PFSK-1 (cell line): Measurements from ENCODE around the gene OAT.

Experiments
- POLR2AphosphoS5 ChIP-seq: IDR thresholded peaks from 2 replicates; pipeline ENCODE4 v1.6.1; 2012; ENCODE audit warnings: low read depth, mild to moderate bottlenecking, control low read depth, low read length, moderate library complexity
- TAF1 ChIP-seq: IDR thresholded peaks from 2 replicates; pipeline ENCODE4 v1.6.1; 2012; ENCODE audit warnings: low read length, control low read depth, borderline replicate concordance; ENCODE audit not compliant: insufficient read depth
- TF ChIP-seq, protein P1 (sequence below), 2 experiments: IDR thresholded peaks; 2 replicates each; pipeline versions ENCODE4 v1.6.1 to v1.8.0; 2011 to 2012; ENCODE audit warnings: low read depth in 2 of 2, low read length in 2 of 2, control low read depth in 1 of 2, inconsistent platforms in 1 of 2, mild to moderate bottlenecking in 1 of 2, moderate library complexity in 1 of 2; ENCODE audit not compliant: insufficient read depth in 1 of 2

- TF ChIP-seq, protein P1, sequence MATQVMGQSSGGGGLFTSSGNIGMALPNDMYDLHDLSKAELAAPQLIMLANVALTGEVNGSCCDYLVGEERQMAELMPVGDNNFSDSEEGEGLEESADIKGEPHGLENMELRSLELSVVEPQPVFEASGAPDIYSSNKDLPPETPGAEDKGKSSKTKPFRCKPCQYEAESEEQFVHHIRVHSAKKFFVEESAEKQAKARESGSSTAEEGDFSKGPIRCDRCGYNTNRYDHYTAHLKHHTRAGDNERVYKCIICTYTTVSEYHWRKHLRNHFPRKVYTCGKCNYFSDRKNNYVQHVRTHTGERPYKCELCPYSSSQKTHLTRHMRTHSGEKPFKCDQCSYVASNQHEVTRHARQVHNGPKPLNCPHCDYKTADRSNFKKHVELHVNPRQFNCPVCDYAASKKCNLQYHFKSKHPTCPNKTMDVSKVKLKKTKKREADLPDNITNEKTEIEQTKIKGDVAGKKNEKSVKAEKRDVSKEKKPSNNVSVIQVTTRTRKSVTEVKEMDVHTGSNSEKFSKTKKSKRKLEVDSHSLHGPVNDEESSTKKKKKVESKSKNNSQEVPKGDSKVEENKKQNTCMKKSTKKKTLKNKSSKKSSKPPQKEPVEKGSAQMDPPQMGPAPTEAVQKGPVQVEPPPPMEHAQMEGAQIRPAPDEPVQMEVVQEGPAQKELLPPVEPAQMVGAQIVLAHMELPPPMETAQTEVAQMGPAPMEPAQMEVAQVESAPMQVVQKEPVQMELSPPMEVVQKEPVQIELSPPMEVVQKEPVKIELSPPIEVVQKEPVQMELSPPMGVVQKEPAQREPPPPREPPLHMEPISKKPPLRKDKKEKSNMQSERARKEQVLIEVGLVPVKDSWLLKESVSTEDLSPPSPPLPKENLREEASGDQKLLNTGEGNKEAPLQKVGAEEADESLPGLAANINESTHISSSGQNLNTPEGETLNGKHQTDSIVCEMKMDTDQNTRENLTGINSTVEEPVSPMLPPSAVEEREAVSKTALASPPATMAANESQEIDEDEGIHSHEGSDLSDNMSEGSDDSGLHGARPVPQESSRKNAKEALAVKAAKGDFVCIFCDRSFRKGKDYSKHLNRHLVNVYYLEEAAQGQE (IDR thresholded peaks at IDR 0.05; ENCODE audit: insufficient read depth in 1 of 2, low read depth in 2 of 2, low read length in 2 of 2): no peak
- TF ChIP-seq POLR2AphosphoS5 (no peak), TAF1 (no peak)
Measured at GRCh38 chr10:124364674-124365073, 54.0 kb downstream of the OAT start.
